ENCODE measurements around the gene ALKBH6. TPM values are rescaled to one million over a fixed set of nuclear protein-coding genes. Genes with fewer than 3 reads are reported as not detected.

ALKBH6 gene
- total and polyA plus RNA-seq, 4 donors, result 13.3 to 30.1 (median 23.8) TPM

- no peak for TF ChIP-seq CTCF (IDR thresholded peaks at IDR 0.05; ENCODE audit: control extremely low read depth, extremely low read depth)
- H3K9ac ChIP-seq (ENCODE audit: insufficient read depth in 1 of 2, low read length in 2 of 2), result peak within 1 kb of the TSS; percentile 46 to 70
- ATAC-seq (ENCODE audit: insufficient read depth, low FRiP score) (no peak), DNase-seq (peak; percentile 83 to 87 (median 84))
- peaks cover 0 to 9% (median 0%) of the 10 kb centered on the region in 5 donors for H3K4me1 ChIP-seq (ENCODE audit: control insufficient read depth in 5 of 5, insufficient read depth in 5 of 5, low read length in 5 of 5)
- H3K4me3 ChIP-seq, result peak within 1 kb of the TSS; percentile 47
- no peak within 1 kb of the TSS for H3K27ac ChIP-seq (ENCODE audit: low read depth in 1 of 2, low read length in 1 of 2)
- no peaks in the 10 kb centered on the region for H3K9me3 ChIP-seq (ENCODE audit: control insufficient read depth in 4 of 4, insufficient read depth in 3 of 4, low read length in 3 of 4)
- H3K36me3 ChIP-seq (ENCODE audit: control insufficient read depth in 4 of 4, insufficient read depth in 4 of 4, low read length in 4 of 4), result peaks cover 0 to 6% (median 2%) of the 10 kb centered on the region in 4 donors
- 2 to 7% methylated on average over 38 to 51 of the region's 51 CpGs for WGBS, 2 donors
- no peaks in the 10 kb centered on the region for H3K27me3 ChIP-seq (ENCODE audit: control insufficient read depth in 3 of 3, insufficient read depth in 3 of 3, low read length in 2 of 3)
Measured at GRCh38 chr19:36032251-36033104, 18.5 kb upstream of the ALKBH6 start, which contains the start of gene CLIP3. Gene CLIP3, minus strand, starts transcription at chr19:36032873. Its CDS starts 516 bp downstream, at chr19:36032357.

DNA sequence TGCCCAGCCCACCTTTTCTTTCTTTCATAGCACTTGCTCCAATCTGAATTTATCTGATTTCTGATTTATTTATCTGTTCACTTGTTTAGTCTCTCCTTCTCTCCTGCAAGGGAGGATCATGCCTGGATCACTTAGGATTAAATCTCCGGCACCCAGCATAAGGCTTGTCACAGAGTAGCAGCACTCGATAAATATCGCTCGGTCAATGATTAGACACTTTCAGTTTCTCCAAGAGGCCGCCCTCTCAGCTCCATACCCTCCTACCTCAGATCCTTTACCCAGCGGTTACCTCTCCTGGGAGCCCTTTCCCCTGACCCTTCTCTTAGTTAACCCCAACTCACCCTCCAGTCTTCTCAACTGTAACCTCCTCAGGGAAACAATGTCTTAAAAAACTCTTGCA, 17.3 kb upstream of the ALKBH6 start:
- 88 to 95% methylated on average over 6 of the region's 6 CpGs for WGBS, 2 donors
- H3K4me1 ChIP-seq (ENCODE audit: control insufficient read depth in 5 of 5, insufficient read depth in 5 of 5, low read length in 5 of 5), result peaks cover 0 to 9% (median 0%) of the 10 kb centered on the region in 5 donors
- no peak overlapping the region for H3K4me3 ChIP-seq
- no peak overlapping the region for H3K9ac ChIP-seq (ENCODE audit: insufficient read depth in 1 of 2, low read length in 2 of 2)
- ATAC-seq (ENCODE audit: insufficient read depth, low FRiP score) (no peak), DNase-seq (no peak)
- H3K27ac ChIP-seq (ENCODE audit: low read depth in 1 of 2, low read length in 1 of 2), result no peak overlapping the region
- TF ChIP-seq CTCF (IDR thresholded peaks at IDR 0.05; ENCODE audit: control extremely low read depth, extremely low read depth), result no peak
- no peaks in the 10 kb centered on the region for H3K9me3 ChIP-seq (ENCODE audit: control insufficient read depth in 4 of 4, insufficient read depth in 3 of 4, low read length in 3 of 4)
- peaks cover 0 to 6% (median 3%) of the 10 kb centered on the region in 4 donors for H3K36me3 ChIP-seq (ENCODE audit: control insufficient read depth in 4 of 4, insufficient read depth in 4 of 4, low read length in 4 of 4)
- no peaks in the 10 kb centered on the region for H3K27me3 ChIP-seq (ENCODE audit: control insufficient read depth in 3 of 3, insufficient read depth in 3 of 3, low read length in 2 of 3)

- no peak for DNase-seq
- Histone ChIP-seq H3K9me3 (ENCODE audit: control insufficient read depth in 4 of 4, insufficient read depth in 3 of 4, low read length in 3 of 4) (no peaks in the 10 kb centered on the region), H3K4me1 (ENCODE audit: control insufficient read depth in 5 of 5, insufficient read depth in 5 of 5, low read length in 5 of 5) (peaks cover 0 to 9% (median 0%) of the 10 kb centered on the region in 5 donors), H3K36me3 (ENCODE audit: control insufficient read depth in 4 of 4, insufficient read depth in 4 of 4, low read length in 4 of 4) (peaks cover 0 to 6% (median 3%) of the 10 kb centered on the region in 4 donors), H3K27me3 (ENCODE audit: control insufficient read depth in 3 of 3, insufficient read depth in 3 of 3, low read length in 2 of 3) (no peaks in the 10 kb centered on the region), H3K9ac (ENCODE audit: insufficient read depth in 1 of 2, low read length in 2 of 2) (no peak overlapping the region), H3K4me3 (no peak overlapping the region), H3K27ac (ENCODE audit: low read depth in 1 of 2, low read length in 1 of 2) (no peak overlapping the region)
- 90 to 93% methylated on average over 8 of the region's 8 CpGs for WGBS, 2 donors
- TF ChIP-seq CTCF (IDR thresholded peaks at IDR 0.05; ENCODE audit: control extremely low read depth, extremely low read depth), result no peak
- ATAC-seq (ENCODE audit: insufficient read depth, low FRiP score), result no peak
Measured at GRCh38 chr19:36030264-36031148, 16.5 kb upstream of the ALKBH6 start.

Measured in lung (tissue), 12 donors.